OCI-LY1 (cell line): ENCODE results near the gene POLR2F.

Source experiments
- H2AFZ ChIP-seq: fragments of 200-600 bp; sonication (generic), shearing (Covaris generic); 2 replicates; pipeline ENCODE4 v1.6.0; 2014; ENCODE audit warnings: antibody characterized with exemption, mild to moderate bottlenecking, low read length
- H3F3A ChIP-seq: fragments of 200-600 bp; sonication (generic), shearing (Covaris generic); 2 replicates; pipeline ENCODE4 v1.6.0; 2014; ENCODE audit warnings: mild to moderate bottlenecking, antibody characterized with exemption, low read length, moderate library complexity; ENCODE audit not compliant: insufficient read depth
- H3K27ac ChIP-seq: fragments of 200-600 bp; sonication (generic); 2 replicates; pipeline ENCODE4 v1.5.1; 2014; ENCODE audit warnings: low read length, mixed run types, mild to moderate bottlenecking, low read depth; ENCODE audit not compliant: poor library complexity, severe bottlenecking
- H3K27me3 ChIP-seq: fragments of 200-600 bp; sonication (generic); 2 replicates; pipeline ENCODE4 v1.6.0; 2014; ENCODE audit warnings: antibody characterized with exemption, mild to moderate bottlenecking, low read length, moderate library complexity; ENCODE audit not compliant: insufficient read depth
- H3K36me3 ChIP-seq: fragments of 200-600 bp; sonication (generic); 2 replicates; pipeline ENCODE4 v1.6.1; 2014; ENCODE audit warnings: mild to moderate bottlenecking, antibody characterized with exemption, low read length, moderate library complexity, mixed read lengths; ENCODE audit not compliant: insufficient read depth
- H3K4me1 ChIP-seq: fragments of 200-600 bp; sonication (generic); 2 replicates; pipeline ENCODE4 v1.5.1; 2014; ENCODE audit warnings: mild to moderate bottlenecking, low read length, moderate library complexity; ENCODE audit not compliant: insufficient read depth, severe bottlenecking
- H3K4me2 ChIP-seq: fragments of 200-600 bp; sonication (generic), shearing (Covaris generic); 2 replicates; pipeline ENCODE4 v1.6.1; 2014; ENCODE audit warnings: low read length
- H3K4me3 ChIP-seq: fragments of 200-600 bp; sonication (generic); 2 replicates; pipeline ENCODE4 v1.5.1; 2014; ENCODE audit warnings: low read length, low read depth, mild to moderate bottlenecking, mixed read lengths; ENCODE audit not compliant: poor library complexity, severe bottlenecking
- H3K79me2 ChIP-seq: fragments of 200-600 bp; shearing (Covaris generic); 2 replicates; pipeline ENCODE4 v1.6.1; 2016; ENCODE audit warnings: mixed run types, low read length, mixed read lengths; ENCODE audit not compliant: insufficient read depth
- H3K9ac ChIP-seq: fragments of 200-600 bp; sonication (generic), shearing (Covaris generic); 2 replicates; pipeline ENCODE4 v1.6.1; 2014; ENCODE audit warnings: mild to moderate bottlenecking, low read length, mixed read lengths
- H3K9me2 ChIP-seq: fragments of 200-600 bp; sonication (generic), shearing (Covaris generic); 2 replicates; pipeline ENCODE4 v1.6.1; 2014; ENCODE audit warnings: low read depth, mild to moderate bottlenecking, low read length, mixed read lengths
- H3K9me3 ChIP-seq: fragments of 200-600 bp; shearing (Covaris generic); 2 replicates; pipeline ENCODE4 v1.6.1; 2014; ENCODE audit warnings: low read length, mixed read lengths
- H4K20me1 ChIP-seq: fragments of 200-600 bp; sonication (generic), shearing (Covaris generic); 2 replicates; pipeline ENCODE4 v1.6.0; 2016; ENCODE audit warnings: mild to moderate bottlenecking, low read length; ENCODE audit not compliant: insufficient read depth
- CTCF ChIP-seq: fragments of 200-600 bp; sonication (generic), shearing (Covaris generic); IDR thresholded peaks from 2 replicates; pipeline ENCODE4 v1.5.1; 2017; ENCODE audit warnings: mild to moderate bottlenecking, antibody characterized with exemption, low read length, moderate library complexity, mixed read lengths
- EZH2 ChIP-seq: fragments of 200-600 bp; sonication (generic), shearing (Covaris generic); IDR thresholded peaks from 2 replicates; pipeline ENCODE4 v1.8.0; 2017; ENCODE audit warnings: borderline replicate concordance, mixed run types, mild to moderate bottlenecking, antibody characterized with exemption, low read length, moderate library complexity, mixed read lengths

POLR2F gene

GRCh38 chr22:37967147-37967546 lies 13.6 kb downstream of the POLR2F start:
- Histone ChIP-seq H3K27me3 (no peaks in the 10 kb centered on the region), H3K27ac (no peak overlapping the region), H3K79me2 (no peaks in the 10 kb centered on the region), H3K4me3 (no peak overlapping the region), H3K4me1 (no peaks in the 10 kb centered on the region), H3K4me2 (no peak overlapping the region), H3F3A (no peaks in the 10 kb centered on the region), H3K9me3 (no peaks in the 10 kb centered on the region), H3K9ac (no peak overlapping the region), H3K36me3 (peaks cover 51% of the 10 kb centered on the region), H2AFZ (no peak overlapping the region), H3K9me2 (no peaks in the 10 kb centered on the region), H4K20me1 (no peaks in the 10 kb centered on the region)
- TF ChIP-seq EZH2 (no peak), CTCF (no peak)

- Histone ChIP-seq H3K27ac (no peak overlapping the region), H3K36me3 (peaks cover 48% of the 10 kb centered on the region), H3K79me2 (no peaks in the 10 kb centered on the region)
Observed at GRCh38 chr22:37967637-37968451, 14.3 kb downstream of the POLR2F start.

DNA sequence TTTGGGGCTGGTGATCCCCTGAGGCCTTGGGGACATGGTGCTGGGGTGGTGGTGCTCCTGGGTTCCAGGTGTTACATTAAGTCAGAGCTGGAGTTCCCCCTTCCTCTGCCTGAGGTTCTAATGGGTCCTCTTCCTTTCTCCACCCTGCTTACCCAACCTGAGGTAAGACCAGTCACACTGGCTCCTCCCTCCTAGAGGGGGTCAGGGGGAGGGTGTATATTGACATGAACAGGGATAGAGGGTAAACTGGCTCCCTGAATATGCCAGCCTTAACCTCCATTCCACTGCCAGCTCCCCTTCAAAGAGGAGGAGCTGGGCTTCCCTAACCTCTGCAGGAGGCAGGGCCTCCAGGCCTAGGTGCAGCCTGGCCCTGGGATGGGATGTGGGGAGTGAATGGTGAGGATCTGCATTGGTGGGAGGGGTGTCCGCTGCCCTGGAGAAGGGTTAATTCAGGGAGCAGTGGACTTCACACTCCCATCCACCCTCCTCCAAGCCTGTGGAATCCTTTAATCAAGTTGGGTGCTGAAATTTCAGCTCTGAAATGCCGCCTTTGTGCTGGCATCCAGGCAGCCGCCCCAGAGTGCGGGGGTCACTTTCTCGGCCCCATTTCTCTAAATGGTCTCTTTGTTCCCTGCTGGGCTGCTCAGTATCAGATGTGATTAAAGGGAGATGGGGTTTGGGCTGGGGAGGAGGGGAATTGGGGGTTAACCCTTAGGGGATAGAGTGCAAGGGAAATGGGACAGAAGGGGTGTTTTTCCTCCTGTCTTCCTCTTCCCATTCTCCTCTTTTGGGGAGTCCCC lies 15.2 kb downstream of the POLR2F start:
- Histone ChIP-seq H3K4me3 (no peak overlapping the region), H3K9me2 (no peaks in the 10 kb centered on the region), H3K27ac (no peak overlapping the region), H3F3A (no peaks in the 10 kb centered on the region), H3K4me1 (no peaks in the 10 kb centered on the region), H3K9ac (no peak overlapping the region), H3K4me2 (no peak overlapping the region), H4K20me1 (no peaks in the 10 kb centered on the region), H3K27me3 (no peaks in the 10 kb centered on the region), H3K9me3 (no peaks in the 10 kb centered on the region), H3K79me2 (no peaks in the 10 kb centered on the region), H3K36me3 (peaks cover 43% of the 10 kb centered on the region), H2AFZ (no peak overlapping the region)
- no peak for TF ChIP-seq CTCF
- TF ChIP-seq EZH2 = no peak

More at GRCh38 chr22:37967637-37968451, 14.3 kb downstream of the POLR2F start:
- Histone ChIP-seq H3K4me2 (no peak overlapping the region), H3K9me2 (no peaks in the 10 kb centered on the region), H3K4me1 (no peaks in the 10 kb centered on the region), H3F3A (no peaks in the 10 kb centered on the region), H3K27me3 (no peaks in the 10 kb centered on the region), H2AFZ (no peak overlapping the region), H3K9ac (no peak overlapping the region), H4K20me1 (no peaks in the 10 kb centered on the region), H3K4me3 (no peak overlapping the region), H3K9me3 (no peaks in the 10 kb centered on the region)
- TF ChIP-seq EZH2 (no peak), CTCF (no peak)
